Stimulated activated CD4-positive, alpha-beta T cell treated with anti-CD3 and anti-CD28 coated beads, Interleukin-15, amount 100 ng/mL, for 24 hours (primary cell): ENCODE results near the gene CTTNBP2NL.
"Not testable (repeated sequence)": the region's sequence is repeated elsewhere in the genome, so short reads cannot be mapped to it uniquely, and the experiment has no call there.

Experiments used
- DNase-seq: peaks from one replicate; pipeline ENCODE4 v3.0.0-alpha.2; 2020

CTTNBP2NL gene

DNA sequence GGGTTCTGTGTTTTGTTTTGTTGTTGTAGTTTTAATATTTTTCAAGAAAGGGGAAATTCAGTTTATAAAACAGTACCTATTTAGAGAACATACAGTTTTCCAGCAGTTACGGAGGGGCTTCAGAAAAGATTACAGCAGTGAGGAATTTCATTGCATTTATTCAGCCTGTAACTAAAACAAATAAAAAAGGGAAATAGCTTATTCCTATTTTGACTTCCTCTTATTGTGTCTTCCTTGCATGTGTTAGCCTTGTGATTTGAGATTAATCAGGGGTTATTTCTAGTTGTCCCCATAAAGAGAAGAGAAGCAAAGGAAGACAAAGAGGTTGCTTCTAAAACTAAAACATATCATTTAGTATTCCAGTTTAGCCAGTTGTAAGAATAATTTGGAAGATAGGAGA, 35.0 kb downstream of the CTTNBP2NL start:
- DNase-seq = no peak

DNA sequence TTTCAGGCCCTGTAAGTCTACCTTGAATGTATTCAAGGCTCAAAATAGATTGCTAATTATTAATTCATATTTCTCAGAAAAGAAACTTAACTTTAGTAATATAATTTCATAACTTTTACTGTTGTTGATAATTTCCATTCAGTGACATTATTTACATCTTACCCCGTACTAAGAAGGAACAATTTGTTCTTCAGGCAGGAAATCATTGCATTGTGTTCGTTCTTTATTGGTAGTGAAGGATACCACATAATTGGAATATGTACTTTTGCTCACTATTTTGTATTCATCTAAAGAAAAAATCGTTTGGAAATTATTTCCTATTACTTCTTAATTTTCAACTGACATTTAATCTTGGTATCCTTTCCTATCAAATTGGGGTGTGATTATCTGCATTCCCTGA, 39.4 kb downstream of the CTTNBP2NL start:
- DNase-seq = no peak

DNA sequence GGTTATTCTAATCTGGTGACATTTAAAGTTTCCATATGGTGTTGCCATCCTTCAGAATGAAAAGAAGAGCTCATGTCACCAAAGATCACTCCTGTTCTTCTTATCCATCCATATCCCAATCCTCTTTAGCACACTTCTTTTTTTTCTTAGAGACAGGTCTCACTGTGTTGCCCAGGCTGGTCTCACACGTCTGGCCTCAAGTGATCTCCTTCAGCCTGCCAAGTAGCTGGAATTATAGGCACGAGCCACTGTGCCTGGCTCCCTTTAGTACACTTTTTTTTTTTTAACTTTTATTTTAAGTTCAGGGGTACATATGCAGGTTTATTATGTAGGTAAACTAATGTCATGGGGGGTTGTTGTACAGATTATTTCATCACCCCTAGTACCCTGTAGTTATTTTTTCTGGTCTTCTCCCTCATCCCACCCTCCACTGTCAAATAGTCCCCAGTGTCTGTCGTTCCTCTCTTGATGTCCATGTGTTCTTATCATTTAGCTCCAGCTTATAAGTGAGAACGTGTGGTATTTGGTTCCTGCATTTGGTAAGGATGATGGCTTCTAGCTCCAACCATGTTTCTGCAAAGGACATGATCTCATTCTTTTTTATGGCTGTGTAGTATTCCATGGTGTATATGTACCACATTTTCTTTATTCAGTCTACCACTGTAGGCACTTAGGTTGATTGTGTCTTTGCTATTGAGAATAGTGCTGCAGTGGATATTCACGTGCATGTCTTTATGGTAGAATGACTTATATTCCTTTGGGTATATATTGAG, 40.6 kb downstream of the CTTNBP2NL start:
- DNase-seq = no peak

- DNase-seq = not testable (repeated sequence)
Measured at GRCh38 chr1:112438156-112438555, 42.1 kb downstream of the CTTNBP2NL start.

GRCh38 chr1:112439592-112439991, 43.6 kb downstream of the CTTNBP2NL start:
- DNase-seq = no peak

DNA sequence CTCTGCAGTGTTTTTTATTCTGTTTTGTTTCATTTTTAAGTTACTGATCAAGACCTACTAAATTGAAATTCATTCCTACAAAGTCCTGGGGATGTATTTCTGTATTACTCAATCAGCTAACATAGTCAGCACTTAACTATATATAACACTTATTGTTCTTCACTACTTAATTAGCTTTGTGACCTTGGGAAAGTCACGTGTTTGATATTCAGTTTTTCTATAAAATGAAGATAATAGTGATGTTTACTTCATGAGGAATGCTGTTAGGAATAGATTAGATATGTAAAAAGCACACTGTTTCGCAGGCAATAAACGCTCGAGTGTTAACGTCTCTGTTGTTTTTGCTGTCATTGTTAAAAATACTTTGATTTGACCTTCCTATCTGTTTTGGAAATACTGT, 44.6 kb downstream of the CTTNBP2NL start:
- no peak for DNase-seq

GRCh38 chr1:112444269-112444668, 48.3 kb downstream of the CTTNBP2NL start:
- no peak for DNase-seq

DNA sequence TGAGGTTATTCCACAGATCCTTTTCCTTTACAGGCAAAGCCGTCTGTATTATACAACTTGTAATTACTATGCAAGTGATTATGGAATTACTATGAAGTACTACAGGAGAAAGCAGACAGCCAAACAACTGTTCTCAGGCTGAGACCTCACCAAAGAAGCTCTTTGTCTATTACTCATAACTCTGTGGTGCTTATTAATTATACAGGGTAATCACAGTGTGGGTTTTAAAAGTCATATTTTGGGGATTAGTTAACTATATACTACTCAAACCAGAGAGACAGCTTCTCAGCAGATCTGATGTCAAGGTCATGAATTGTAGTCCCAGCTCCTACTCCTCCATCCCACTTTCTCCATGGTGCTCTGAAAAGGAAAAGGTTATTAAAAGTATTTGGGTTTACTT, 49.6 kb downstream of the CTTNBP2NL start:
- no peak for DNase-seq

GRCh38 chr1:112446411-112446810, 50.4 kb downstream of the CTTNBP2NL start:
- no peak for DNase-seq

DNA sequence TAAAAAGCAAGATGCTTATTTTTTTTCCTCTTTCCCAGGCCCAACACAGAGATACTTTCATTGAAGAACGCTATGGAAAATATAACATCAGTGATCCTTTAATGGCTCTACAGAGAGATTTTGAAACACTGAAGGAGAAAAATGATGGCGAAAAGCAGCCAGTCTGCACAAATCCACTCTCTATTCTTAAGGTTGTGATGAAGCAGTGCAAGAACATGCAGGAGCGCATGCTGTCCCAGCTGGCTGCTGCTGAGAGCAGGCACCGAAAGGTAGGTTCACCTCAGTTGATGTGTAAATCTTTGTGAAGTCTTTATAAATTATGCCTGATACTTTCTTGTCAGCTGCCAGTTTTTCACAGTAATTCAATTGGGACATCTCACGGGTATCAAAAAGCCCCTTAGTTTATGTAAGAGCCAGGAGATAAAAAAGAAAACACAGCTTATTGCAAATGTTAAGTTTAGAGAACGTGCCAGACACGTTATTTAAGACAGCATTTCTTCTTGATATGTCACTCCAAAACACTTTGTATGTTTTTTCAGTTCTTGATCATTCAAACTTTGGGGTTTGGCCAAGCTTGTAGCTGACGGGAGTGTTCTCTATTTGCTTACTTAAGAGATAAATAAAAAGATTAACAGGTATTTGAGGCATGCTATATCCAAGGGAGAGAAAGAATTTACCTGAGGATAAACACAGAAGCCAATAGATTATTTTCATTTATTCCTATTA, 53.1 kb downstream of the CTTNBP2NL start:
- DNase-seq = no peak

DNA sequence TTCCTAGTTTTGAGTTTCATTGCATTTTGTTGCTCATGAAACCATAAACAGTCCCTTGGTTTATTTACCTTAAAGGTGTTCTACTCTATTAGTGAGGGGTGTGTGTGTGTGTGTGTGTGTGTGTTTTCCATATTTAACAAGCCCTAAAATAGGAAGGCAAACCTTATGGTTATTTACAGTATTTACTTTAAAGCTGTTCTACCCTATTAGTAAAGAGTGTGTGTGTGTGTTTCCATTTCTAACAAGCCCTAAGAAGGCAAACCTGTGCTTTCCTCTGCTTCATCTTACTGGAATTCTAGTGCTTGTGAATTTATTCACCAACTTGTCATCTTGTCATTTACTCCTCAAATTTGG, 53.6 kb downstream of the CTTNBP2NL start:
- DNase-seq = no peak

DNA sequence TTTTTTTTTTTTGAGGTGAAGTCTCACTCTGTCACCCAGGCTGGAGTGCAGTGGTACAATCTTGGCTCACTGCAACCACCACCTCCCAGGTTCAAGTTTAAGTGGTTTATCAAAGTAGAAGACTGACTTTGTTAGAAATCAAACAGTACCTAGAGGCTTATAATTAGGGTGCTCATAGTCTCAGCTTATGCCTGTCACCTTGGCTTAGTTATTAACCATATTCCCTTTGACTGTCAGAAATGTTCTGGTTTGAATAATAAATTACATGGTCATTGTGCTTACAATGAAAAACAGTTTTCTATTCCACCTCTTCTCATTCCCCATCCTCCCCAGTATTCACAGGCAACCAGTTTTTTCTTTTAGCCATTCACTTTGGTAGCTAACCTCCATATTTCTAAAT, 54.8 kb downstream of the CTTNBP2NL start:
- DNase-seq = no peak

- not testable (repeated sequence) for DNase-seq
Measured at GRCh38 chr1:112451301-112451700, 55.3 kb downstream of the CTTNBP2NL start.

- no peak for DNase-seq
Measured at GRCh38 chr1:112453876-112454275, 57.9 kb downstream of the CTTNBP2NL start.

DNA sequence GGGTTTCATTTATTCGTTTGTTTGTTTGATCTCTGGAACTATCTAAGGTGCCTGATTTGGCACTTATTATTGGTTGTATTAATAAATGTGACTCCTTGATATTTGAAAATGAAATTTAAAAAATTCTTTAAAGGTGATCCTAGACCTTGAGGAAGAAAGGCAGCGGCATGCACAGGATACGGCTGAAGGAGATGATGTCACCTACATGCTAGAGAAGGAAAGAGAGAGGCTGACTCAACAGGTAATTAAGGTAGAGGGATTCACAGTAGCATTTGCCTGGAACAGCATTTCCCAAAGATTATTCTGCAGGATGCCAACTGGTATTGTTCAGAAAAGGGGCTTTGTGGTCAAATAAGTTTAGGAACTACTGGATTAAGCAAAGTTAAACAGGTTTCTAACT, 58.3 kb downstream of the CTTNBP2NL start:
- DNase-seq = no peak

- DNase-seq = no peak
Measured at GRCh38 chr1:112457241-112457640, 61.2 kb downstream of the CTTNBP2NL start.

- no peak for DNase-seq
Measured at GRCh38 chr1:112457955-112458354, 61.9 kb downstream of the CTTNBP2NL start.

GRCh38 chr1:112458756-112459155, 62.7 kb downstream of the CTTNBP2NL start:
- DNase-seq = no peak

DNA sequence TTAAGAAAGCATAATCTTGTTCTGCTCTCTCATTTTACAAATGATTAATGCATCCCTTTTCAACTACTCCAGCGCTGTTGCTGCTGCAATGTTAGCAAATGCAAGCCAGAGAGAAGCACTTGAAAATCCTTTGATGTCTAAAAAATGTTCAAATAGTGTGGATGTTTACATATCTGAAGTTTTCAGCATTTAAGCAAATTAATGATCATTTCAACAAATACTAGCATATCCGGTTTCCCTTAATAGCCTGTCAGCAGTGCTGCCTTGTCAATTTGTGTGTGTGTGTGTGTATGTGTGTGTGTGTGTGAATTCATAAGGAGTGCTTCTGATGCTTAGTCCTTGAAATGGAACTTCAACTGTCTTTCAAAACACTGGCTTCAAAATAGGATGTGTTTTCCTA, 64.6 kb downstream of the CTTNBP2NL start:
- DNase-seq = no peak

- no peak for DNase-seq
Measured at GRCh38 chr1:112461200-112461871, 65.3 kb downstream of the CTTNBP2NL start.

DNA sequence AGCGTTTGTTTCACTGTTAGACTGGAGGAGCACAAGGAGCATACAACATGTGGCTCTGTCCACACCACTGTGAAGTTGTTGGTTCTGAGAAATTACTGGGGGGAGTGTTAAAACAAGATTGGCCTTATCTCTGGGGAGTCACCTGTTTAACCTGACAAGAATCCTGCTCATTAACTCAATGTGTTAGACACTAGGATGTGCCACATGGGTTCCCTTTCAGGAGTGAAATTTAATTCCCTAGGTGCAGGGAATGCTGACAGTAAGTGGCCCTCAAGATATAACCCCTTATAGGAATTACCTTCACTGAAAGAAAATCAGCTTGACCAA, 66.9 kb downstream of the CTTNBP2NL start:
- no peak for DNase-seq

GRCh38 chr1:112464501-112464900, 68.5 kb downstream of the CTTNBP2NL start:
- no peak for DNase-seq

DNA sequence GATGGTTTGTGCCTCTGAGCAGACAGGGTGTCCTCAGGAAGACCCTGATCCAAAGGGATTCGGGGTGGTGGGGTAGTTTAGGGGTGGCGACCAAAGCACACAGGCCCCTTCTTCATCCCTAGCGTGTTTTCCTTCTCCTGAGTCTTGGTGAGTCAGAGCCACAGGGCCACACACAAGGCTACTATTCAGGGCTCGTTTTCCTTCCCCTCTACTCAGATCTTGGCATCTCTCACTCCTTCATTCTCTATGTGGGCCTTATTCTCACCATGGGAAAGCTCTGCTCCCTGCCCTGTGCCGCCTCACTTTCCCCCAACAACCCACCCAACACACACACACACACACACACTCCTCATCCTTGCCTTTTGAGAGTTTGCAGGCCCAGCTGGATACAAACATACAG, 69.1 kb downstream of the CTTNBP2NL start:
- no peak for DNase-seq

DNA sequence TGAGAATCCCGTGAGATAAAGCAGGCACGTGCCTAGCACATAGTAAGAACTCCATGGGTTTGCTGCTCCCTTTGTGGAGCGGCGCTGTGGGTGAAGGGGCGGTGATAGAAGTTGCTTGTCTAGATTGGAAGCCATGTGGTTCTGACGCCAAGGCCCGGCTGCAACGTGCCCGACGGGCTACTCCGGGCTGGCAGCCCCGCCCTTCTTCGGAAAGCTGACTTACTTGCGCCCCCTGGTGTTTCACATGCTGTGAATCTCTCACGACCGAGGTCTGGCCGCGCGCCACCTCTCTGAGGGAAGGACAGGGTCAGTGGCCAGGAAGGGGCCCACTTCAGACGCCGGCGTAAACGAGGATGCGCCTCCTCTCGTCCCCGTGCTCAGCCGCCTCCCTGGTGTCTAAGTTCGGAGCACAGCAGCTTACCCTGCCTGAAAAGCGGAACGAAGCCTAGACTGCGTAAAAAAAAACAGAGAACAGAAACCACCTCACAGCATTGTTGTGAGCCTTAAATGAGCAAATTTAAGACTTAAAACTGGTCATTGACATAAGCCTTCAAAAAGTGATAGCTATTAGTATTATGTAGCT, 70.2 kb downstream of the CTTNBP2NL start:
- DNase-seq = peak; percentile 92
